K562 (cell line): ENCODE measurements around the gene ATRN. TPM values are rescaled to one million over a fixed set of nuclear protein-coding genes. Genes with fewer than 3 reads are reported as not detected.

Experiments used
- ATAC-seq: fragments of 200-7000 bp; cut with Tn5 transposase; 3 replicates; pipeline ENCODE4 v1.9.1; 2020; ENCODE audit warnings: moderate library complexity
- BruUV-seq: library from RNA; stranded (reverse); fragments of 400-500 nt; replicated peaks from 2 replicates; lab custom pipeline; 2021; lab: Mats Ljungman, UMichigan
- CTCF ChIA-PET: fragments of 300-600 bp; formaldehyde crosslinking; extraction: SDS; loops from one replicate; lab custom pipeline; 2021; ENCODE audit warnings: low intra/inter-chr PET ratio; lab: Yijun Ruan, JAX
- POLR2A ChIA-PET: fragments of 300-600, 350-650 bp; sonication (Branson Sonifier 250); formaldehyde crosslinking; extraction: SDS; loops from one replicate; lab custom pipeline; 2021; ENCODE audit warnings: antibody characterized with exemption, inconsistent platforms; lab: Yijun Ruan, JAX
- DNase-seq, 4 experiments: peaks; one replicate each; pipeline versions ENCODE4 v3.0.0 to v3.0.0-alpha.2; 2011 to 2018; ENCODE audit warnings: low spot score in 3 of 4, mixed read lengths in 3 of 4; ENCODE audit errors: extremely low read depth in 1 of 4
- FAIRE-seq: peaks from 2 replicates; lab custom pipeline; 2011; peaks lifted over from hg19 to GRCh38; lab: Jason Lieb, UNC
- H2AFZ ChIP-seq: 2 replicates; pipeline ENCODE4 v1.6.0; 2011; ENCODE audit warnings: low read depth, low read length, control low read depth, inconsistent platforms
- H3K27ac ChIP-seq: fragments of 200-600 bp; 3 replicates; pipeline ENCODE4 v1.8.0; 2011; ENCODE audit warnings: low read depth, mild to moderate bottlenecking, control low read depth, inconsistent platforms, low read length, moderate library complexity, mixed read lengths; ENCODE audit errors: extremely low read depth
- H3K27me3 ChIP-seq, 2 experiments: fragments of 300-600 bp in 1 of 2; 2 replicates in 1 of 2; 3 replicates in 1 of 2; pipeline versions ENCODE4 v1.6.0 to v1.8.0; 2011; ENCODE audit warnings: inconsistent platforms in 2 of 2, low read length in 2 of 2, mild to moderate bottlenecking in 1 of 2, mixed read lengths in 1 of 2, moderate library complexity in 1 of 2; ENCODE audit not compliant: control insufficient read depth in 2 of 2, insufficient read depth in 2 of 2
- H3K36me3 ChIP-seq: fragments of 300-600 bp; 3 replicates; pipeline ENCODE4 v1.8.0; 2011; ENCODE audit warnings: mild to moderate bottlenecking, low read length, inconsistent platforms; ENCODE audit not compliant: control insufficient read depth, insufficient read depth
- H3K4me1 ChIP-seq, 2 experiments: fragments of 200-600 bp in 1 of 2; replicated peaks in 1 of 2; 2 replicates in 1 of 2; 3 replicates in 1 of 2; pipeline versions ENCODE4 v1.5.1 to v1.8.0; 2011; ENCODE audit warnings: inconsistent platforms in 2 of 2, low read length in 2 of 2, mild to moderate bottlenecking in 1 of 2, mixed read lengths in 1 of 2, moderate library complexity in 1 of 2; ENCODE audit not compliant: control insufficient read depth in 2 of 2, insufficient read depth in 2 of 2
- H3K4me2 ChIP-seq: 2 replicates; pipeline ENCODE4 v1.6.1; 2011; ENCODE audit warnings: low read length, control low read depth, inconsistent platforms, mixed read lengths; ENCODE audit not compliant: insufficient read depth
- H3K4me3 ChIP-seq: fragments of 200-600 bp; sonication (generic), shearing (Covaris generic); 2 replicates; pipeline ENCODE4 v1.5.1; 2016; ENCODE audit warnings: control low read depth, inconsistent platforms
- H3K79me2 ChIP-seq: fragments of 200-600 bp; 3 replicates; pipeline ENCODE4 v1.8.0; 2011; ENCODE audit warnings: low read length, inconsistent platforms; ENCODE audit not compliant: control insufficient read depth, insufficient read depth
- H3K9ac ChIP-seq, 2 experiments: 2 replicates each; pipeline versions ENCODE4 v1.6.0 to v1.6.1; 2011; ENCODE audit warnings: low read depth in 2 of 2, low read length in 2 of 2, control low read depth in 1 of 2, inconsistent platforms in 1 of 2, mild to moderate bottlenecking in 1 of 2, mixed read lengths in 1 of 2; ENCODE audit not compliant: insufficient read depth in 1 of 2
- H3K9me1 ChIP-seq: one replicate; pipeline ENCODE4 v1.6.0; 2011; ENCODE audit warnings: inconsistent platforms, mild to moderate bottlenecking, low read length, moderate library complexity; ENCODE audit not compliant: control insufficient read depth, insufficient read depth
- H3K9me3 ChIP-seq: replicated peaks from 2 replicates; pipeline ENCODE4 v1.5.1; 2011; ENCODE audit warnings: low read depth, low read length, inconsistent platforms; ENCODE audit not compliant: control insufficient read depth, insufficient read depth
- H4K20me1 ChIP-seq: replicated peaks from 2 replicates; pipeline ENCODE4 v1.6.1; 2011; ENCODE audit warnings: low read length, inconsistent platforms, mixed read lengths; ENCODE audit not compliant: control insufficient read depth, insufficient read depth
- DMBX1 ChIP-seq: fragments of 250-450 bp; sonication (Bioruptor Pico); IDR thresholded peaks from 2 replicates; pipeline ENCODE4 v1.8.0; 2022; ENCODE audit warnings: inconsistent platforms, mild to moderate bottlenecking, moderate library complexity, borderline replicate concordance
- NCOA1 ChIP-seq: fragments of 450-650 bp; IDR thresholded peaks from 2 replicates; pipeline ENCODE4 v1.6.1; 2016; ENCODE audit warnings: low read depth
- in situ Hi-C: fragments of 300-500 bp; cut with MboI; formaldehyde crosslinking; loops from 4 replicates; pipeline ENCODE4 v1.15.0; 2018; ENCODE audit warnings: inconsistent platforms, mixed read lengths
- intact Hi-C: fragments of 100-400 bp; cut with micrococcal nuclease; formaldehyde crosslinking; loops from 2 replicates; pipeline ENCODE4 v1.14.2; 2022
- polyA plus RNA-seq, 8 experiments: library from polyadenylated mRNA; depleted of rRNA in 4 of 8; stranded (reverse) in 5 of 8; unstranded in 3 of 8; fragments of >200 nt; fragmentation: Nextera tagmentation in 2 of 8; fragmentation: Illumina TruSeq in 1 of 8; extraction: Ambion mirVana in 2 of 8; extraction: Trizol in 1 of 8; gene quantifications; 2 replicates each; pipeline versions ENCODE4 v1.2.1 to v1.2.3, GENCODE V29; 2011 to 2014; ENCODE audit warnings: inconsistent platforms in 1 of 8, missing spikeins in 1 of 8
- total RNA-seq, 7 experiments: library from RNA; depleted of rRNA in 6 of 7; stranded (reverse); fragments of >200 nt in 6 of 7; fragmentation: Illumina TruSeq in 2 of 7; extraction: Trizol in 2 of 7; gene quantifications; 2 replicates each; pipeline versions ENCODE4 v1.2.1 to v1.2.3, GENCODE V29; 2011 to 2021; ENCODE audit warnings: low replicate concordance in 1 of 7
- TF ChIP-seq, protein P1 (sequence below): IDR thresholded peaks from 3 replicates; pipeline ENCODE4 v1.6.1; 2011; ENCODE audit warnings: borderline replicate concordance, mild to moderate bottlenecking; ENCODE audit not compliant: insufficient read length, insufficient read depth
- TF ChIP-seq, protein P2 (sequence below), 2 experiments: fragments of 450-650 bp in 1 of 2; sonication (generic) in 1 of 2; formaldehyde crosslinking in 1 of 2; IDR thresholded peaks in 1 of 2; conservative IDR thresholded peaks in 1 of 2; 2 replicates each; pipeline versions ENCODE4 v1.6.1 to v1.8.1; 2016 to 2023; ENCODE audit warnings: mild to moderate bottlenecking in 2 of 2, moderate library complexity in 2 of 2, inconsistent platforms in 1 of 2, missing genetic modification reagents in 1 of 2

ATRN gene
- total and polyA plus RNA-seq, 9 of the 15 experiments (the other 6 are each of a cell fraction or from before 2014, with no cell fraction given) = 0.69 to 16.5 (median 7.6) TPM

DNA sequence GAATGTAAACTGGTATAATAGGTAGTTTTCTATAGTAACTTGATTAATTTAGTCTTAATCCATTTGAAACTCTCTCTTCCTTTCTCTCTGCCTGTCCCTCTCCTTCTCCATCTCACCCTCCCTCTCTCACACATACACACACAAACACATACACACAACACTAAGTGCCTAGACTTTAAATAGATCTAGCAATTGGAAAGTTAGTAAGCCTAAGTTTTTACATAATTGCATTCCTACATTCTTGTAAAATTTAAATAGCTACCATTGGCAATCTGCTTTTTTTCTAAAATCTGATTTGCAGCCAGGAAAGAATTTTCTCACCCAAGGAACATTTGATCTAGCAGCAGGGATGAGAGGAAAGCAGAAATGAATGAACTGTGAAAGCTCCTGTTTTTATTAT is 176.7 kb downstream of the ATRN start:
- ChIA-PET CTCF (no interaction called here), POLR2A (interaction anchor here (0.6 kb wide), 1 partner anchor 525 kb away, joined by 4 read pairs; no protein-coding TSS in a partner anchor)
- Histone ChIP-seq H3K36me3 (no peaks in the 10 kb centered on the region; the same call in 2 of the 3 replicates), H3K4me1 (peaks cover 7 to 9% of the 10 kb centered on the region in 2 experiments; a peak in 4 of 5 replicates), H3K9ac (no peak overlapping the region), H2AFZ (no peak overlapping the region), H3K4me3 (no peak overlapping the region), H3K9me3 (no peaks in the 10 kb centered on the region), H3K79me2 (no peaks in the 10 kb centered on the region), H3K27me3 (no peaks in the 10 kb centered on the region), H4K20me1 (0 out of 2 replicates have a peak, but pooled peaks cover 4% of the 10 kb centered on the region), H3K27ac (no peak overlapping the region), H3K9me1 (no peaks in the 10 kb centered on the region), H3K4me2 (no peak overlapping the region)
- BruUV-seq = no TSS peak
- DNase-seq (no peak), ATAC-seq (no peak), FAIRE-seq (no peak)
- intact Hi-C loops = no loop called here
- in situ Hi-C loops = no loop called here
- no peak for TF ChIP-seq NCOA1
- TF ChIP-seq DMBX1 (CRISPR knock-in tag) = no peak
- TF ChIP-seq, protein P1, sequence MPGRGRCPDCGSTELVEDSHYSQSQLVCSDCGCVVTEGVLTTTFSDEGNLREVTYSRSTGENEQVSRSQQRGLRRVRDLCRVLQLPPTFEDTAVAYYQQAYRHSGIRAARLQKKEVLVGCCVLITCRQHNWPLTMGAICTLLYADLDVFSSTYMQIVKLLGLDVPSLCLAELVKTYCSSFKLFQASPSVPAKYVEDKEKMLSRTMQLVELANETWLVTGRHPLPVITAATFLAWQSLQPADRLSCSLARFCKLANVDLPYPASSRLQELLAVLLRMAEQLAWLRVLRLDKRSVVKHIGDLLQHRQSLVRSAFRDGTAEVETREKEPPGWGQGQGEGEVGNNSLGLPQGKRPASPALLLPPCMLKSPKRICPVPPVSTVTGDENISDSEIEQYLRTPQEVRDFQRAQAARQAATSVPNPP = no peak
- TF ChIP-seq, protein P2, sequence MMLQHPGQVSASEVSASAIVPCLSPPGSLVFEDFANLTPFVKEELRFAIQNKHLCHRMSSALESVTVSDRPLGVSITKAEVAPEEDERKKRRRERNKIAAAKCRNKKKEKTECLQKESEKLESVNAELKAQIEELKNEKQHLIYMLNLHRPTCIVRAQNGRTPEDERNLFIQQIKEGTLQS (IDR thresholded peaks at IDR 0.05) = no peak
- TF ChIP-seq, protein P2 (CRISPR knock-in tag; conservative IDR thresholded peaks at IDR 0.05) = no peak
